GM12878 (cell line): ENCODE results near the gene SULF2.

ENCODE experiments used
- FOXM1 ChIP-seq: IDR thresholded peaks from 2 replicates; pipeline ENCODE4 v1.6.1; 2012; ENCODE audit warnings: low read depth, mild to moderate bottlenecking, inconsistent platforms, low read length, moderate library complexity
- JUND ChIP-seq: IDR thresholded peaks from 2 replicates; pipeline ENCODE4 v1.6.1; 2012; ENCODE audit warnings: low read depth, mild to moderate bottlenecking, low read length, improper control_type of control experiment, moderate library complexity
- MTA3 ChIP-seq: IDR thresholded peaks from 2 replicates; pipeline ENCODE4 v1.6.1; 2012; ENCODE audit warnings: low read length, inconsistent platforms, borderline replicate concordance
- POLR2AphosphoS5 ChIP-seq: IDR thresholded peaks from 2 replicates; pipeline ENCODE4 v1.6.1; 2011; ENCODE audit warnings: mild to moderate bottlenecking, low read length, inconsistent platforms
- REST ChIP-seq: IDR thresholded peaks from 2 replicates; pipeline ENCODE4 v1.6.1; 2012; ENCODE audit warnings: mild to moderate bottlenecking, low read depth, low read length
- SREBF1 ChIP-seq: IDR thresholded peaks from 2 replicates; pipeline ENCODE4 v1.6.1; 2012; ENCODE audit warnings: mild to moderate bottlenecking, low read length
- TAF1 ChIP-seq: IDR thresholded peaks from 2 replicates; pipeline ENCODE4 v1.6.1; 2011; ENCODE audit warnings: mild to moderate bottlenecking, low read depth, low read length, borderline replicate concordance
- TCF12 ChIP-seq: IDR thresholded peaks from 2 replicates; pipeline ENCODE4 v1.6.1; 2011; ENCODE audit warnings: low read depth, mild to moderate bottlenecking, low read length
- USF2 ChIP-seq: IDR thresholded peaks from 2 replicates; pipeline ENCODE4 v1.6.1; 2011; ENCODE audit warnings: low read depth, low read length, improper control_type of control experiment, borderline replicate concordance
- ZBTB33 ChIP-seq: fragments of 450-650 bp; IDR thresholded peaks from 2 replicates; pipeline ENCODE4 v1.6.1; 2017; ENCODE audit warnings: mild to moderate bottlenecking

GRCh38 chr20:47754388-47754715 is 30.9 kb downstream of the SULF2 start:
- TF ChIP-seq SREBF1 (no peak), POLR2AphosphoS5 (no peak), FOXM1 (no peak), TCF12 (no peak), USF2 (no peak), MTA3 (no peak), JUND (no peak), TAF1 (no peak), REST (no peak), ZBTB33 (no peak)
